ENCODE data around the gene JTB.

- no peak for TF ChIP-seq ZBTB33 (CRISPR knock-in tag; IDR thresholded peaks at IDR 0.05)
- TF ChIP-seq CTCF (IDR thresholded peaks at IDR 0.05 in 2 of 3, conservative IDR thresholded peaks at IDR 0.05 in 1 of 3; ENCODE audit: insufficient read depth in 2 of 3, low read depth in 1 of 3, low read length in 3 of 3) = no peak
- TF ChIP-seq MTA3 (IDR thresholded peaks at IDR 0.05; ENCODE audit: borderline replicate concordance) = no peak
- TF ChIP-seq BCLAF1 (IDR thresholded peaks at IDR 0.05; ENCODE audit: borderline replicate concordance in 1 of 2, control insufficient read depth in 1 of 2, low read depth in 2 of 2, low read length in 1 of 2) = no peak
- TF ChIP-seq ZNF699 (CRISPR knock-in tag; IDR thresholded peaks at IDR 0.05; ENCODE audit: insufficient replicate concordance) = no peak
Observed at GRCh38 chr1:153932156-153933131, 45.0 kb downstream of the JTB start.
